HG02610 (cell line): ENCODE measurements around the gene CDK6.
A peak's percentile ranks its signal among the peaks of the same experiment; 100 is the strongest.

Experiments
- ATAC-seq: cut with Tn5 transposase; IDR thresholded peaks from one replicate; pipeline ENCODE4 v1.9.1; 2021; ENCODE audit warnings: mild to moderate bottlenecking, moderate library complexity; ENCODE audit not compliant: unreplicated experiment

The CDK6 gene

DNA sequence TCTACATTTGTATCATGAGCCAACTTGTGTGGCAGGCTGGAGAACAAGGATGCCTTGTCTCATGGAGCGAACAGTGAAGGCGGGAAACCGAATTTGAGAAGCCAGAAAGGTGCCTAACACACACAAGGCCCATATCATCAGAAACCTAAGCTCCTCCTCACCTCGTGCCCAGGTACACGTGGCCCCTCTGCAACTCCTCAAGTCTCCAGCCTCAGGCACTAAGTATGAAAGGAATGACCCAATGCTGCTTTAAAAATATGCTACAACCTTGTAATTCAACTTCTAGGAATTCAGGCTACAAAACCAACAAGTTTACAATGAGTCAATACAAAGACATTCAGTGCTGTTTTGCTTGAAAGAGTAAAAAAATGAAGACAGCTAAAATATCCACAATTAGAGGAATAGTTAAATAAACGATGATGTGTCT, 95.7 kb downstream of the CDK6 start:
- ATAC-seq = no peak

DNA sequence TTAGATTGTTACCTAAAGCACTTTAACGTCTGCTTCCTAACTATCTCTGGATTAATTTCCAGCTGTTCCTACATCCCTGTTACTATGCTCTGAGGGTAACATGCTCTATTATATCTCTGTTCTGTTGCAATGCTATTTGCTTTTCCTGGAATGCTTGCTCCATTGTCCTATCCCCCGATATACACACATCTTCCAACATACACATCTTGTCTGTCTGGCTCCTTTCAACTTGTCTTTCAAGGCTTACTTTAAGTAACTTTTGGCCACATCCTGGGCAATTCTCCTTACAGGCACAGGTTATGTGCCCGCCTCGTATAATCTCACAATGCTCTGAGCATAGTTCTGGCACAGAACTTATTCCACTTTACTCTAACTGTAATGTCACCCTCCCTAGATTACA, 96.2 kb downstream of the CDK6 start:
- no peak for ATAC-seq

DNA sequence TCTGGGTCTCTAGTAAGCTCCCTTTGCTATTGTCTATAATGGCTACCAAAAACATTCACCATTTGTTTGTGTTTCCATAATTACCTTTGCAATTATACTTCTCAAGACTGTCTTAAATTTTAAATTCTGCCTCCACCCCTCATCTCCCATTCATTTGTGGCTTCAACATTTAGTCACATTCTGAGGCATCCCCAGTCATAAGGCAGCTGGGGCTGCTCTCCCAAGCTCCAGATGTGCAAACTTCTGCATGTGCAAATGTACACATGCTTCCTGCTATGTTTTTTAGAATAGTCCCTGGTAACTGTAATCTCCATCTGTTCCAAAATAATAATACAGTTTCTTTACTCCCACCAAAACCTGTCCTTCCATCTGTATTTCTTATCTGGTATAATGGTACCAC, 97.3 kb downstream of the CDK6 start:
- ATAC-seq = peak; percentile 43

DNA sequence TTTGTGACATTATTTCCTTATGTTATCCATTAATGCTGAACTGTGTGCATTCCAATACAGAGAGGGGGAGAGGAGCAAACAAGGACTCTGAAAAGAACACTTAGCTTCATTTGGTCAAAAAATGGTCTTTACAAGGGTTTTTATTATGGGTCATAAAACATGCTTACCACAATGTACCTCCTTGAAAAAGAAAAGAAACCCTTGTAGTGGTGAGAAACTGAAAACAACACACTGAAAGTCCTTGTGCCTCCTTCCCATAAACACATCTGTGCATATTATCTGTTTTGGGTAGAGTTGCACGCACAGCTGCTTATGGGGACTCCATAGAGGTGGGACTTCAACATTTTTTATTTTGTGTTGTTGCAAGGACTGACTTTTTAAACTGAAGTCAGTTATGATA, 98.7 kb downstream of the CDK6 start:
- ATAC-seq = peak; percentile 86

DNA sequence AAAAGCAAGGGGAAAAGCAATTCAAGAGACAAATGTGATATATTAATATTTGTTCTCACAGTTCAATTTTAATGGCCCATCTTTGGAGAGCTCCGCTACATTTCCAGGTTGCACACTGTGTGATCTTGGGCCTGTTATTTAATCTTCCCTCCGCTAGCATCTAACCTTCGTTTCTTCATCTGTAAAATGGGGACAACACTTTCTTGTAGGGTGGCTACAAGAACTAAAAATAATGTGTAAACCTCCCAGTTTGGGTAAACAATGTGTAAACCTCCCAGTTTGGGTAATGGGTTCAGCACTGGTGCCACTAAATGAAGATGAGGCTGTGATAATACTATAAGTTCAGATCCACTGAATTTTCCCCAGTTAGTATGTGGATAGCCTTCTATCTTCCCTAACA, 99.5 kb downstream of the CDK6 start:
- no peak for ATAC-seq

- ATAC-seq = no peak
These were observed 100.7 kb downstream of the CDK6 start for GRCh38 chr7:92735707-92736106.

GRCh38 chr7:92732316-92733036, 103.9 kb downstream of the CDK6 start:
- no peak for ATAC-seq

GRCh38 chr7:92731335-92732063, 104.9 kb downstream of the CDK6 start:
- ATAC-seq = no peak

DNA sequence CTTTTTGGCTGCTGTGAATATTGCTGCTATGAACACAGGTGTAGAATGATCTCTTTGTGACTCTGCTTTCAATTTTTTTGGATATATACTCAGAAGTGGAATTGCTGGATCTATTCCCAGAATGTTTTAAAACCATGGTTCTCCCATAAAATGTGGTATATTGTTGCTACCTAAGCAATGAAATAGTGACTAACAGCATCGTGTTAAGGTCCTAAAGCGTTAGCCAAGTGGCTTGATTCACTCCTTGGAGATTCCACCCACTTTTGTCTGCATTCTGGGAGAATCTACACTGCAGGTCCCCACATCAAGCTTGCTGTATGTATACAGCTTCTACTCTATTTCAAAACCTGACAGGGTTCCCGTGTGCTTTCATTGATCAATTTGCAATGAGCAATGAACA, 105.6 kb downstream of the CDK6 start:
- ATAC-seq = no peak

DNA sequence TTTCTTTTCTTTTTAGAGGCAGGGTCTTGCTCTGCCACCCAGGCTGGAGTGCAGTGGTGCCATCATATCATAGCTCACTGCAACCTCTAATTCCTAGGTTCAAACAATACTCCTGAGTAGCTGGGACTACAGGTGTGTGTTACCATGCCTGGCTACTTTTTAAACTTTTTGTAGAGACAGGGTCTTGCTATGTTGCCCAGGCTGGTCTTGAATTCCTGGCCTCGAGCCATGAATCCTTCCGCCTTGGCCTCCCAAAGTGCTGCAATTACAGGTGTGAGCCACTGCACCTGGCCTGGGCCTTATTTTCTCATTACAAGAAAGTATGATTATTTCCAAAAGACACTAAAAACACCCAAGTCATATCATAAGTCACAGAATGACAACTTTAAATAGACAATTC, 106.6 kb downstream of the CDK6 start:
- no peak for ATAC-seq

DNA sequence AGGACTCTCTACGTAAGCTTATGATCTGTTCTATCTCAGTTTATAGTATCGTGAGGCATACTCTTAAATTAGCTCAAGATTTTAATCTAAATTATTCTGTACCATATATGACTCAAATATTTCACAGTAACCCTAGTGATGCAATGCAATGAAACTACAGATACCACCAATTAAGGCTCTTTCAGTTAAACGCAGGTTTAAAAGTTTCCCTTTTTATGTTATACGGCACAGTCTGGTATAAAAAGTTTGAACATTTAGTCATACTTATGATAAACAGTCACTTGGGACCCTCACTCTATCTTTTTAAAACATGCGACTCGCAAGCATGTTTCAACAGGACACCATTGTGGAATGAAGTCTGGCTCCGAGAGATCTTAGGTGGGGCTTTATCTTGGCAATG, 107.2 kb downstream of the CDK6 start:
- ATAC-seq = no peak

- no peak for ATAC-seq
These were observed 108.6 kb downstream of the CDK6 start for GRCh38 chr7:92727755-92728154.

GRCh38 chr7:92725161-92725925, 111.0 kb downstream of the CDK6 start:
- no peak for ATAC-seq

DNA sequence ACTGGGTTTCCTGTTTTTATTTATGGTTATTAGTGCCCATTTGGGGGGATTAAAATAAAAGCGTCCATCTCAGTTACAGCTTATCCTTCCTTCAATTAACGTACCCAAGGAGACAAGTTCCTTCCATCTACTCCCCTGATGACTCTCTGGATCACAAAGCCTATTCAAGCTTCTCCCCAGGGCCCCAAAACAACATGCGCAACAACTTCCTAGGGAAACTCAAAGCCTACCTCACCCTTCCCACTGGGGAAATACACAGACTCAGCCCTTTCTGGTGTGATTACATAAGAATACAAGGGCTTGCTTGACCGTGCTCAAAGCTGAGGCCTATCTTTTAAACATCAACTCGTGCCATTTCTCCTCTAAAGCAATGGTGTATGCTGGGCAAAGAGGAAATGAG, 112.4 kb downstream of the CDK6 start:
- no peak for ATAC-seq

DNA sequence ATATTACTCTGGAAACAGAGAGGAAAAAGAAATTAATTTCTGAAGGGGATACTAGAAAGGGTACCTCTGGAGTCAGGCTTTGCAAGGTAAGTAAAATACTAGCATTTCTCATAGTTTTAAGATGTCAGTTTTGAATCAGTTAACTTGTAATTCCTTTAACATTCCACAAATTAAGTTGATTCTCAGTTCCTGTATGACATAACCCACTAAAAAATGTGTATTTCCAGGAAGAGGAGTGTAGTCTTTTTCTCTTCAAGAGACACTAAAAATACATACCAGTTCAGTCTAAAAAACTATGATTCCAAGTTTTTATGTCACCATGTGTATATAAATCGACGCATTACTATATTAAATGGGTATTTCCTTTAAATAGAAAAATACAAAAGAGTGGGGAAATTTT, 113.2 kb downstream of the CDK6 start:
- no peak for ATAC-seq

DNA sequence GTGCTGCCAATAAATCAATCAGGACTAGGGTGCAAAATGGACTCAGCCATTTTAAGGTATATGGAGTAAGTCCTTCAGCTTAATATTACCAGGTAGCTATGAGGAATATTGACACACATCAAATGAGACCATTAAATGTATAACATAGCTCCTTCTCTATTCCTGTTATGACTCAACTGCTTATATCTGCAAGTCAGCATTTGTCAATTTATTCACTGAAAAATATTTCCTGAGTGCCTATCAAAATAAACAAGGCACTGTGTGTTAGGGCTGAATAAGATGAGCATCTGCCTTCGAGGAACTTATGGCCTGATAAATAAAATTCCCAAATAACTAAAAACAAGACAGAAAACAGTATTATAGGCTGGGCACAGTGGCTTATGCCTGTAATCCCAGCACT, 113.8 kb downstream of the CDK6 start:
- no peak for ATAC-seq

GRCh38 chr7:92720604-92721350, 115.6 kb downstream of the CDK6 start:
- ATAC-seq = peak; percentile 50

DNA sequence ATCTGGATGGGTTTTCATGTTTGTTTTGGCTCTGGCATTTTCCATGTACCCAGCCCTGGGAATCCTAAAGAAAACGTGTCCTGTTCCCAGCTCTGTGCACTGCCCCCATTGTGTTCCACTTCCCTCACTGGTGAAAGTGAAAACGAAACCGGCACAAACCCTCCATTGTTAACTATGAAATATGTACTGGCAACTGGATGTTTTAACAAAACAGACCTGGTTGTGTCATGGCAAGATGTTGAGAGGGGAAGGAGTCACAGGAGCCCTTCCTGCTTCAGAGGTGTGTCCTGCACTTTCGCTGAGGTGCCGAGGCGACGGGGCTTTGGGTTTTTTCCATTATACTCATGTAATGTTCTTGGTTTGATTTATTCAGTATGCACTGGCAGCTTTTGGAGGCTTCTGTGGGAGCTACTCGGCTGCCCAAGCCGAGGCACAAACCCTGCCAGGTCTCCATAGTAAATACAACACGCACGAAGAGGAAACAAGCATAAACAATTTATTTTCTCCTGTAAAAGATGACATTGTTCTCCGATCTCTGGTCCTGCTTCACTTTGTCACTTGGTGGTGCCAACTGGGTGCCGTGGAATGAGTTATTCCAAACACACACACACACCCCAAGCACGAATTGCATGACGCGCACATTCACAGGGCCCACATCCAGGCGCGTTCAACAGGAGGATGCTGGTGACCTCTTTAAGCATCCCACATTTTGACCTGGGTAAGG, 118.2 kb downstream of the CDK6 start:
- peak; percentile 53 for ATAC-seq

GRCh38 chr7:92717623-92717992, 118.8 kb downstream of the CDK6 start:
- ATAC-seq = no peak

DNA sequence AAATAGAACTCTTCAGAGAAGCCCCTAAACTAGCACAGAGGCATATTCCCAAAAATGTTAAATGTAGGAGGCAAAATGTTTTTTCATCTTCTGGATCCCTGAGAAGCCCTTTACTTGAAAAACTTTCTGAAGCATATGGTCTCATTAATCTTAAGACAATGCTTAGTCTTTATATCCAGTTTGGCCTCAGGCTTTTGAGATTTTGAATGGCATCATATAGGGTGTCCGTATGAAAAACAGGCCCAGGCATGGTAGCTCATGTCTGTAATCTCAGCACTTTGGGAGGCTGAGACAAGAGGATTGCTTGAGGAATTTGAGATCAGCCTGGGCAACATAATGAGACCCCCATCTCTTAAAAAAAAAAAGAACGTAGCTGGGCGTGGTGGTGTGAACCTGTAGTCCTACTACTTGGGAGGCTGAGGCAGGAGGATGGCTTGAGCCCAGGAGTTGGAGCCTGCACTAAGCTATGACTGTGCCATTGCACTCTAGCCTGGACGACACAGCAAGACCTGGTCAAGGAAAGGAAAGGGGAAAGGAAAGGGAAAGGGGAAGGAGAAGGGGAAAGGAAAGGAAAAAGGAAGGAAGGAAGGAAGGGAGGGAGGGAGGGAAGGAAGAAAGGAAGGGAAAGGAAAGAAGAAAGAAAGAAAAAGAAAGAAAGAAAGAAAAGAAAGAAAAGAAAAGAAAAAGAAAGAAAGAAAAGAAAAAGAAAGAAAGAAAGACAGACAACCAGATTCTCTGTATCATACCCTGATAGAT, 119.4 kb downstream of the CDK6 start:
- ATAC-seq = no peak
